ENCODE measurements around the gene SYNGAP1. TPM values are rescaled to one million over a fixed set of nuclear protein-coding genes. Genes with fewer than 3 reads are reported as not detected.
"Not testable (repeated sequence)": the region's sequence is repeated elsewhere in the genome, so short reads cannot be mapped to it uniquely, and the experiment has no call there.

Gene SYNGAP1
- total RNA-seq, 1 donor from 2014 or later = 23.0 TPM

DNA sequence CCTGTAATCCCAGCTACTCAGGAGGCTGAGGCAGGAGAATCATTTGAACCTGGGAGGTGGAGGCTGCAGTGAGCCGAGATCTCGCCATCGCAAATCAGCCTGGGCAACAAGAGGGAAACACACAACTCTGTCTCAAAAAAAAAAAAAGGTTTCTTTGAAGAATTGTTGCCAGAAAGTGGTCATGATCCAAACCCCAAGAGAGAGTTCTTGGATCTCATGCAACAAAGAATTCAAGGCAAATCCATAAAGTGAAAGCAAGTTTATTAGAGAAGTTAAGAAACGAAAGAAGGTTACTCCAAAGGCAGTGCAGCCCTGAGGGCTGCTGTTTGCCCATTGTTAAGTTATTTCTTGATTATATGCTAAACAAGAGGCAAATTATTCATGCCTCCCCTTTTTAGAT is 42.7 kb upstream of the SYNGAP1 start:
- H3K27me3 ChIP-seq = no peaks in the 10 kb centered on the region
- H3K4me1 ChIP-seq = peaks cover 24% of the 10 kb centered on the region
- no peaks in the 10 kb centered on the region for H3K9me3 ChIP-seq
- H3K27ac ChIP-seq = no peak overlapping the region
- H3K4me3 ChIP-seq = no peak overlapping the region
- ATAC-seq (no peak), DNase-seq (no peak)
- TF ChIP-seq, protein P1, sequence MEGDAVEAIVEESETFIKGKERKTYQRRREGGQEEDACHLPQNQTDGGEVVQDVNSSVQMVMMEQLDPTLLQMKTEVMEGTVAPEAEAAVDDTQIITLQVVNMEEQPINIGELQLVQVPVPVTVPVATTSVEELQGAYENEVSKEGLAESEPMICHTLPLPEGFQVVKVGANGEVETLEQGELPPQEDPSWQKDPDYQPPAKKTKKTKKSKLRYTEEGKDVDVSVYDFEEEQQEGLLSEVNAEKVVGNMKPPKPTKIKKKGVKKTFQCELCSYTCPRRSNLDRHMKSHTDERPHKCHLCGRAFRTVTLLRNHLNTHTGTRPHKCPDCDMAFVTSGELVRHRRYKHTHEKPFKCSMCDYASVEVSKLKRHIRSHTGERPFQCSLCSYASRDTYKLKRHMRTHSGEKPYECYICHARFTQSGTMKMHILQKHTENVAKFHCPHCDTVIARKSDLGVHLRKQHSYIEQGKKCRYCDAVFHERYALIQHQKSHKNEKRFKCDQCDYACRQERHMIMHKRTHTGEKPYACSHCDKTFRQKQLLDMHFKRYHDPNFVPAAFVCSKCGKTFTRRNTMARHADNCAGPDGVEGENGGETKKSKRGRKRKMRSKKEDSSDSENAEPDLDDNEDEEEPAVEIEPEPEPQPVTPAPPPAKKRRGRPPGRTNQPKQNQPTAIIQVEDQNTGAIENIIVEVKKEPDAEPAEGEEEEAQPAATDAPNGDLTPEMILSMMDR (IDR thresholded peaks at IDR 0.05) = no peak
- intact Hi-C loops (cut with DNase I) = no loop called here
- no peaks in the 10 kb centered on the region for H3K36me3 ChIP-seq

DNA sequence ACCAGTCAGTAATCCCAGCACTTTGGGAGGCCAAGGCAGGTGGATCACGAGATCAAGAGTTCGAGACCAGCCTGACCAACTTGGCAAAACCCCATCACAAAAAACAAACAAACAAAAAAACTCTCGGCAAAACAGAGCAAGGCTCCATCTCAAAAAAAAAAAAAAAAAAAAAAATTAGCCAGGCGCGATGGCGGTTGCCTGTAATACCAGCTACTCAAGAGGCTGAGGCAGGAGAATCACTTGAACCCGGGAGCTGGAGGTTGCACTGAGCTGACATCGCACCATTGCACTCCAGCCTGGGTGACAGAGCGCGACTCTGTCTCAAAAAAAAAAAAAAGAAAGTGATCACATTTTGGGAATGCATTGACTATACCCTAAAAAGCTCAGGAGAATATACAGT is 40.7 kb upstream of the SYNGAP1 start:
- H3K27me3 ChIP-seq; intact Hi-C loops (cut with DNase I); H3K4me3 ChIP-seq; ATAC-seq; H3K36me3 ChIP-seq; H3K9me3 ChIP-seq; DNase-seq; H3K27ac ChIP-seq: not testable (repeated sequence)
- H3K4me1 ChIP-seq = peaks cover 19% of the 10 kb centered on the region

DNA sequence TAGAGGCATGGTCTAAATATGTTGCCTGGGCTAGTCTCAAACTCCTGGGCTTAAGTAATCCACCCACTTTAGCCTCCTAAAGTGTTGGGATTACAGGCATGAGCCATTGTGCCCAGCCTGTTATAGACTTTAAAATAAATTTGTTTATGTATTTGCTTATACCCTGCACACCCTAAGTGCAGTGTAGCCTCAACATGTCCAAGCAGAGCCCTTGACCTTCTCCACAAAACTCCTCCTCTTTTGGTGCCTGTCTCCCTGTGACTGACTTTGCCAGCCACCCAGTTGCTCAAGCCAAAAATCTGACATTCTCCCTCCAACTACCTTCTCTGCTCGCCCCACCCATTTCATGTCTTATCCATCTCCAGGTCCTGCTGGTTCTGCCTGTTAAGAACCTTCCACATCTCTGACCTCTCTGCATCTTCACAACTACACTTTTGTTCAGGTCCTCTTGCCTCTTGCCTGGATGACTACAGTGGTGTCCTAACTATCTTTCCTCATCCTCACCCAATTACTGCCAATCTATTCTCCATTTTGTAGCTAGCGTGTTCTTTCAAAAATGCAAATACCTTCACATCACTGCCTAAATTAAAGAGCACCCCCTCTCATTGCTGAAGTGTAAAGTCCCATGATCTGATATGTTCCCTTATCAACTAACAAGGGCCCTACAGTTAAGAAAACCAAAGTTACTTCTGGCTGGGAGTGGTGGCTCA is 39.4 kb upstream of the SYNGAP1 start:
- H3K27ac ChIP-seq = no peak overlapping the region
- TF ChIP-seq, protein P1 (IDR thresholded peaks at IDR 0.05) = no peak
- ATAC-seq = no peak
- no peak for DNase-seq
- no peaks in the 10 kb centered on the region for H3K27me3 ChIP-seq
- H3K9me3 ChIP-seq = no peaks in the 10 kb centered on the region
- peaks cover 8% of the 10 kb centered on the region for H3K4me1 ChIP-seq
- H3K4me3 ChIP-seq = no peak overlapping the region
- no peaks in the 10 kb centered on the region for H3K36me3 ChIP-seq
- intact Hi-C loops (cut with DNase I) = no loop called here

DNA sequence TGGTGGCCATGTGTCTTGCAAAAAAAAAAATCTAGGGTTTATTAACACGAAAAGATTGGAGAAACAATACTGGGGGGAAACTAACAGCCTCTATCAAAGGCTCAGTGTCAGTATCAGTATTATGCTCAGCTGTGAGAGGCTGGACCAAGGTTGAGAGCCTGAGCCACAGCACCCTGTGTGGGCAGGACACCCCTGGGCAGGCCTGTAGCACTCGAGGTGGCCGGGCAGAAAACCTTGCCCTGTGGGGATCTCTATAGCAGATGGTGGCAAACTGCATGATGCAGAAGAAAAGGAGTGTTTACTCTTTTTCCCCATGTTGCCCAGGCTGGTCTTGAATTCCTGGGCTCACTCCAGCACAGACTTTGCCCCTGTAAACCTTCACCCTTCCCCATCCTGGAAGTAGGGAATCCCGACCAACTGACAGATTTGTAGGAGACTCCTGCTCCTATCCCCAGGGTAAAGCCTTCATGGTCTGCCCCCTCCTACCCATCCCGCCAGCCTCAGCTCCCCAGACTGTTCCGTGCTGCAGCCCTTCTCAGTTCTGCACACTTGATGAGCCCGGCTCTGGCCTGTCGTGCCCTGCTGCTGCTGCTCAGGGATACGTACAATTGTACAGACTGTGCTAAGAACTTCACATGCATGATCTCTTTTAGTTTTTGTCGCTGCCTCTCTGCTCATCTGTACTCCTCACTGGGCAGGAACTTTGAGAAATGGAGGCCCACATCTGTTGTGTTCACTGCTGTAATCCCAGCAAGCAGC is 36.3 kb upstream of the SYNGAP1 start:
- no peak for ATAC-seq
- Histone ChIP-seq H3K27ac (no peak overlapping the region), H3K4me1 (no peaks in the 10 kb centered on the region), H3K4me3 (no peak overlapping the region), H3K36me3 (no peaks in the 10 kb centered on the region), H3K27me3 (no peaks in the 10 kb centered on the region), H3K9me3 (no peaks in the 10 kb centered on the region)
- TF ChIP-seq, protein P1 (IDR thresholded peaks at IDR 0.05) = no peak
- DNase-seq = no peak
- intact Hi-C loops (cut with DNase I) = no loop called here

DNA sequence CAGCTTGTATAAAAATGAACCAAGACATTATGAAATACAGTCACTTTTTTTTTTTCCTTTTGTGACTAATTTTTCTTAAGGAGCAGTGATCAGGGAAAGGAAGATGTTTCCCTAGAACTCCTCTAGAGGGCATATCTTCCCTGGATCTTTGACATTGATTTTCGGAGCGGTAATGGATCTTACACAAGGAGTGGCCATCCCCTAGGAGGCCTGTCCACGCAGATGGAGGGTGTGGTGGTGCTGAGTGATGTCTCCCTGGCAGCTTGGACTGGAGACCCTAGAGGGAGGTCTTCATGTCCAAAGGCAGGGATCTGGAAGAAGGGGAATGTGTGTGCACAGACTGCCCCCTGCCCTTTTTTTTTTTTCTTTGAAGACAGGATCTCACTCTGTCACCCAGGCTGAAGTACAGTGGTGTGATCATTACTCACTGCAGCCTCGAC is 35.3 kb upstream of the SYNGAP1 start:
- intact Hi-C loops (cut with DNase I) = no loop called here
- H3K27ac ChIP-seq = no peak overlapping the region
- DNase-seq (no peak), ATAC-seq (peak; percentile 61)
- no peaks in the 10 kb centered on the region for H3K4me1 ChIP-seq
- H3K27me3 ChIP-seq = no peaks in the 10 kb centered on the region
- H3K36me3 ChIP-seq = no peaks in the 10 kb centered on the region
- TF ChIP-seq, protein P1 (IDR thresholded peaks at IDR 0.05) = peak; percentile 31
- H3K4me3 ChIP-seq = no peak overlapping the region
- H3K9me3 ChIP-seq = no peaks in the 10 kb centered on the region

DNA sequence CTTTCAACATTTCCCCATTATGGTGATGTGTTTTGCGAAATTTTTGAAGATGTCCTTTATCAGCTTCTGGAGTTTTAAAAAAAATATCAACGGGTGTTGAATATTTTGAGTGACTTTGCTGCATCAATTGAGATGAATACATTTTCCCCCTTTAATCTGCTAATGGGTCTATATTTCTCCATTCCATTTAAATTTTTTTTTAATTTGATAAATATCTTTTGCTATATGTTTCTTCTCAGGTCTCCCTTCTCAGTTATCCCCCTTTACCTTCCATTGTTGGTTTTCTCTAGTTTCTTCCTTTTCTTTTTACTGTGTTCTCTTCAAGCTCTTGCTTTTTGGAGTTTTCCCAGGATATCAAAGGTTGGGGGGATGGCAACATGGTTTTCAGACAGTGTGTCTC is 29.7 kb upstream of the SYNGAP1 start:
- TF ChIP-seq, protein P1 (IDR thresholded peaks at IDR 0.05) = no peak
- H3K36me3 ChIP-seq = no peaks in the 10 kb centered on the region
- no peak for DNase-seq
- H3K9me3 ChIP-seq = no peaks in the 10 kb centered on the region
- intact Hi-C loops (cut with DNase I) = no loop called here
- H3K27me3 ChIP-seq = no peaks in the 10 kb centered on the region
- no peak overlapping the region for H3K27ac ChIP-seq
- ATAC-seq = no peak
- peaks cover 12% of the 10 kb centered on the region for H3K4me1 ChIP-seq
- H3K4me3 ChIP-seq = no peak overlapping the region
